Stimulated activated CD8-positive, alpha-beta memory T cell treated with anti-CD3 and anti-CD28 coated beads, Interleukin-12 subunit alpha, Interleukin-12 subunit beta, amount 100 ng/mL, for 4 hours (primary cell): ENCODE measurements around the gene SEC24D.
"Not testable (repeated sequence)": the region's sequence is repeated elsewhere in the genome, so short reads cannot be mapped to it uniquely, and the experiment has no call there.

Source experiments
- DNase-seq: peaks from one replicate; pipeline ENCODE4 v3.0.0-alpha.2; 2020; ENCODE audit warnings: low read depth

SEC24D gene

DNA sequence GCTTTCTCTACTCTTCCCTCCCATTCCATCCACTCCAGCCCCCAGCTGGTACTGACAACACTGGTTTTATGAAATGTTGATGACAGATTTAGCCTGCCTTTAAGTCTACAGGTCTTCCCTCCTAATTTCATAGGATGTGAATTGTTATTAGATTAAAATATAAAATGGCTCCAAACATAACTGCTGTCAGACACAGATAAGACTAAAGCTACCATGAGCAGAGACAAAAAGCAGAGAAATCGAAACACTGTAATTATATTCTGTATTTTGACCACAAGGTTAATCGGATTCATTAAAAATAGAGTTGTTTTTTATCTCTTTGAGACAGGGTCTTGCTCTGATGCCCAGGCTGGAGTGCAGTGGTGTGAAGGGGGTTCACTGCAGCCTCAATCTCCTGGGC, 28.3 kb downstream of the SEC24D start:
- DNase-seq = no peak

DNA sequence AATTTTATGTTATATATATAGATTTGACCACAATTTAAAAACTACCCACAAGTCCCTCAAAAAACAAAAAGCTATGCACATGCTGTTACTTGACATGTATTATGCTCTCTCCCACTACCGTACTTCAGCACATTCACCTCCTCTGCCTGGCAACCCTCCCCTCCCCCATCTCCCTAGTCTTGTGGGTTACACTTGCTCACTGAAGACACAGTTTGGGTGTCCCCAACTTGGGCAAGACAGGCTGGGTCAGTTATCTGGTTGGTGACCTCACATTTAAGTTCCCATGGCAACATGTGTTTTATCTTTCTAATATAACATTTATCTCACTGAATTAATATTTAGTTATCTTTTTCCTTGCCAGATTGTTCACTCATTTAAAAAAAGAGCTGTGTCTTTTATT, 32.7 kb downstream of the SEC24D start:
- no peak for DNase-seq

DNA sequence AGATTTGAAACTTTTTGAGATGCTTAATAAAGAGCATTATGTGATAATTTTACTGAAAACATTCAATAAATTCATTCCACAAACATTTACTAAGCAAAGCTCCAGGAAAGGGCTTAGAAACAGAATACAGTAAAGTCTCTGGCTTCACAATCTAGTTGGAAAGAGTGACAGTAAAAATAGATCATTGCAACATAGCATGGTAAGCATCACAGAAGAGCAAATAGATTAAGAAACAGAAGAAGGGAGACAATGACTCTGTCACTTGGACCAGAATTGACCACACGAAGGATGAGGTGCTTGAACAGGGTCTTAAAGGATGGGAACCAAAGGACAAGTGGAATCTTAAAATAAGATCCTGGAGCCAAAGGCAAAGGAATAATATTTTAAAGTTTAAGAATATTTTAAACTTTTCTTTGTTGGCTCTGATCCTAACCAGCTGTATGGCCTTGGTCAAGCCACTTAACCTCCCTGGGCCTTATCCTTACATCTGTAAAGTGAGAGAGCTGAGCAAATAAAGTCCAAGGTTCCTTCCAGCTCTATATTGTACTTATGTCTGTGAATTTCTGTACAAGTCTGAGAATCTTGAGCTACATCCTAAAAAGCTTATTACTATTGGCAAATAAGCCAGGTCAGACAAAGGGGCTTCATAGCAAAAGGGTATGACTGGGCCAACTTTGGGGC, 33.9 kb downstream of the SEC24D start:
- DNase-seq = no peak

DNA sequence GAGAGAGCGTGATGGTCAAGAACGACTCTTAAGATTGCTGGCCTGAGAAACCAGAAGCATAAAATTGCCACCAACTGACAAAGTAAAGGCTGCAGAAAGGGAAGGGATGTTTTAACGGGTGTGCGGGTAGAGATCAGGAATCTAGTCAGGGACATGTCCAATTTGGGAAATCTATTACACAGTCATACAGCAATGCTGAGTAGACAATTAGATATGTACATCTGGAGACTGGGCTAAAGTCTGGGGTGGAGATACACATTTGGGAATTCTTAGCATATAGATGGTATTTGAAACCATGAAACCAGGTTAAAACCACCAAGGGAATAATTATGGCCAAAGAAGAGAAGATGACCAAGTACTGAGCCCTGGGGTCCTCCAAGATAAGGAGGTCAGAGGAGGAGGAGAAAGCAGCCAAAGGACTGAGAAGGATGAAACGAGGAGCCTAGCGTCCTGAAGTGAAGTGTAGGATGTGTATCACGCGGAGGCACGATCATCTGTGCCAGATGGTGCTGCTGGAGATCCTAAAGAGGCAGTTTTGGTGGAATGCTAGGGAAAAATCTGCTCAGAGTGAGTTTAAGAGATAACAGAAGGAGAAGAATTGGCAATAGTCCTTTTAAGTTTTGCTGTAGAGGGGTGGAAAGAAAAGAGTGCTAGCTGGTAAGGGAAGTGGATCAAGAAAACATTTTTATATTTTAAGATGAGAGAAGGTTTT, 36.5 kb downstream of the SEC24D start:
- DNase-seq = no peak

DNA sequence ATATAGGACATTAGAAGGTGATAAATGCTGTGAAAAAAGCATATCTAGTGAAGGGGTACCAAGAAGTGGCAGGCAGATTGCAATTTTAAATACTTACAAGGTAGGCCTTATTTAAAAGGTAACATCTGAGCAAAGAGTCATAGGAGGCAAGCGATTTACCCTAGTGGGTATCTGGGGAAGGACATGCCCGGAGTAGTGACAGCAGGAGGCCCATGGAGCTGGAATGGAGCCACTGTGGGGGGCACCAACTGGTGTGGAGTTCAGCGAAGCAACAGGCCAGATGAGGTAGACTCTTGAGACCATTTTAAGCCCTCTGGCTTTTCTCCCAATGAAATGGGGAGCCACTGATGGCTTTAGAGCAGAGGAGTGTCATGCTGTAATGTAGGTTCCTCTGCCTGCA, 37.3 kb downstream of the SEC24D start:
- DNase-seq = no peak

DNA sequence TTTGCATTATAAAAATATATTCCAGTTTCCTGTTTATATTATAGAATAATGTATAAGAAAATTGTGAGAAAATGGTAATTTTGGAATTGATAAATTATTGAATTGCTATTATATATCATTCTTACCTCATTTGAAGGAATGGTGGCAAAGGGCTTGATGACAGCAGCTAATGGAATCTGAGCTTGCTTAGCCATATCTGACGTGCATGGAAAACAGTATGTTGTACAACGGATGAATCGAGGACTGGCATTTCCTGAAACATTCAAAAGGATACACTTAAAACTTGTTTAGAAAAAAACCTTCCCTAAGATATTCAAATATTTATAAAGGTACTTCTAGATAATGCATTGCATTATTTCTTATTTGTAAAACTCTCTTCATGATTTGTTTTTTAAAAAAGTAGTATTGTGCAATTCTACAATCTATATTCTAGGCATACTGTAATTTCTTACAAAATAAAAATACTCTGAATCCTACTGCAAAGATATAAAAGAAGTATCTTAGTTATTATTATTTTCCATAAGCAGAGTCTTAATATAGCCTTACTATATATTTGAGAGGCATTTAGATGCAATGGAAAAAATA, 38.3 kb downstream of the SEC24D start:
- no peak for DNase-seq

DNA sequence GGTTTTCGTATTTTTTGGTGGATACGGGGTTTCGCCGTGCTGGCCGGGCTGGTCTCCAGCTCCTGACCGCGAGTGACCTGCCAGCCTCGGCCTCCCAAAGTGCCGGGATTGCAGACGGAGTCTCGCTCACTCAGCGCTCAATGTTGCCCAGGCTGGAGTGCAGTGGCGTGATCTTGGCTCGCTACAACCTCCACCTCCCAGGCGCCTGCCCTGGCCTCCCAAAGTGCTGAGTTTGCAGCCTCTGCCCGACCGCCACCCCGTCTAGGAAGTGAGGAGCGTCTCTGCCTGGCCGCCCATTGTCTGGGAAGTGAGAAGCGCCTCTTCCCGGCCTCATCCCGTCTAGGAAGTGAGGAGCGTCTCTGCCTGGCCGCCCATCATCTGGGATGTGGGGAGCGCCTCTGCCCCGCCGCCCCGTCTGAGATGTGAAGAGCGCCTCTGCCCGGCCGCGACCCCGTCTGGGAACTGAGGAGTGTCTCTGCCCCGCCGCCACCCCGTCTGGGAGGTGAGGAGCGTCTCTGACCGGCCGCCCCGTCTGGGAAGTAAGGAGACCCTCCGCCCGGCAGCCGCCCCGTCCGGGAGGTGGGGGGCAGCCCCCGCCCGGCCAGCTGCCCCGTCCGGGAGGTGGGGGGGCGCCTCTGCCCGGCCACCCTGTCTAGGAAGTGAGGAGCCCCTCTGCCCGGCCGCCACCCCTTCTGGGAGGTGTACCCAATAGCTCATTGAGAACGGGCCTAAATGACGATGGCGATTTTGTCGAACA, 44.1 kb downstream of the SEC24D start:
- DNase-seq = not testable (repeated sequence)

DNA sequence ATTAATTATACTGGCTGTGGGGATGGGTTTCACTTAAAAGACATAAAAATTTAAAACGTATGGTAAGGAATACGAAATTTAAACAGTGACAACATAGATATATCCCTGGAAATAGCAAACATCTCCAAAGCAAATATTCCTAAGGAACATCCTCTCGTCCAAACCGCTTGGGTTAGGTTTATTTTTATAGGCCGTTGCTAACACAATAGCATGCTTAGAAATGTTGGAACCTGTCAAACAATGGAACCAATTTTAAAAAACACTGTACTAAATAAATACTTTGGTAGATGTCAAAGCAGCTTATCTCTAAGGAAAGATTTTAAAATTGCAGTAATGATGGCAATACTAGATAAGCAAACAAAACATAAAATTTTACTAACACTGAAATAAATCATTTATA, 45.4 kb downstream of the SEC24D start:
- DNase-seq = no peak

DNA sequence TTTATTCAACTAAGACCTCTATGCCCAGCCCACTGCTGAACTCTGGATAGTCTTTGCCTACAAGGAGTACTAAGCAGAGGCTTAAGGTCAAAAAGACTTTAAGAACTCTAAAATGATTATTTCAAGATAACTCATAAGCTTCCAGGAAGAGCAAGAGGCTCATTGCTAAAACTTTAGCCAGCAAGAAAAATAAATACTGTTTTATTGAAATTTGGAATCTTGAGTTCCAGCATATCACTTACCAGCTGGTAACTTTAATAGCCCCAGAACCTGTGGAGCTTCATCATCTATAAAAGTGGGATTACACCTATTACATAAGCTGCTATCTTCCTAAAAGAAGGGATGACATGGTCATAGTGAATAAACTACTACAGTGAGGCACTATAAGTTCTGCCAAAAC, 47.0 kb downstream of the SEC24D start:
- DNase-seq = no peak

DNA sequence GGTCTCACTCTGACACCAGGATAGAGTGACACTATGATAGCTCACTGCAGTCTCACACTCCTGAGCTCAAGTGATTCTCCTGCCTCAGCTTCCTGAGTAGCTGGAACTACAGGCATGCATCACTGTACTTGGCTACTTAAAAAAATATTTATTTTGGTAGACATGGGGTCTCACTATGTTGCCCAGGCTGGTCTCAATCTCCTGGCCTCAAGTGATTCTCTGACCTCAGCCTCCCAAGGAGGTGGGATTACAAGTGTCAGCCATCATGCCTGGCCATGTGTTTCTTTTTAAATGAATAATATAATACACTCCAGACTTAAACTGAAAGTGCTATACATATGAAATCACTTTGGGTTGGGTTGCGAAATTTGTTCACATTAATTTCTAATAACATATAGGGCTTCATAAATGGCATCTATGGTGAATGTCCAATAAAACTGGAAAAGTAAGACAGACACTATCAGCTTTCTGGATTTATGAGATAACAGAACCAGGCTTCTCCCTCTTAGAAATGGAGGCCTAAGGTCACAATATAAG, 48.0 kb downstream of the SEC24D start:
- no peak for DNase-seq

DNA sequence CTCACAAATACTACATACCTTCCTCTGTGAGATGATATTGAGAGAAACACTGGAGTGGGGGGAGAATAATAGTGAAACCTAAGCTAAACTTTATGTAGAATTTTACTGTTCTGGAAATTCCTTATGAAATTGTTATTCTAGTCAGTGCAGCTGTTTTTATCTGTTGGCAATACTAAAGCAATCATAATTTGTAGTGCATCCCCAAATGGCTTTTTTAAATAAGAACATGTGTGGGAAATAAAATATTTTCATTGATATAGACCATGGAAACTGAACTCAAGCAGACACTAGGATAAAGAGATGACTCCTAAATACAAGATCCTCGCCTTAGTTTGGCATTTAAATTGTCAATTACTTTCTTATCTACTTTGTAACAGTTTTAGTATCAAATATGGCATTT, 51.1 kb downstream of the SEC24D start:
- DNase-seq = no peak

DNA sequence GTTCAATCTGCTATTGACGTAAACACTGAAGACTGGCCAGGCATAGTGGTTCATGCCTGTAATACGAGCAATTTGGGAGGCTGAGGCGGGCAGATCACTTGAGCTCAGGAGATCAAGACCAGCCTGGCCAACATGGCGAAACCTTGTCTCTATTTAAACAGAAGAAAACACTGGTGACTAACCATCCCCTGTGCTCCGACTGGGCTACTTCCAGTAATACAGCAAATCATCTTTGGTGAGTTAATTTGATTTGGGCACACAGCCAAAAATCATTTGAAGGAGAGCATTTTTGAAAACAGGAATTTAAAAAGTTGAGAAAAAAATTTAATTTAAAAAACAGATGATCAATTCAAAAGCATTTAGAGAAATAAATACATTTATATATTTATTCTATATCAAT, 52.0 kb downstream of the SEC24D start:
- DNase-seq = no peak

DNA sequence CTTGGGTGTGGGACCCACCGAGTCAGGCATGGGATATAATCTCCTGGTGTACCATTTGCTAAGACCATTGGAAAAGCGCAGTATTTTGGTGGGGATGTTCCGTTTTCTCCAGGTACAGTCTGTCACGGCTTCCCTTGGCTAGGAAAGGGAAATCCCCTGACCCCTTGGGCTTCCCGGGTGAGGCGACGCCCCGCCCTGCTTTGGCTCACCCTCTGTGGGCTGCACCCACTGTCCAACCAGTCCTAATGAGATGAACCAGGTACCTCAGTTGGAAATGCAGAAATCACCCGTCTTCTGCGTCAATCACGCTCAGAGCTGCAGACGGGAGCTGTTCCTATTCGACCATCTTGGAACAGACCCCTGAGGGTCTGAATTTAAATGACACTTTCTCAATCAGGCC, 53.0 kb downstream of the SEC24D start:
- DNase-seq = not testable (repeated sequence)

DNA sequence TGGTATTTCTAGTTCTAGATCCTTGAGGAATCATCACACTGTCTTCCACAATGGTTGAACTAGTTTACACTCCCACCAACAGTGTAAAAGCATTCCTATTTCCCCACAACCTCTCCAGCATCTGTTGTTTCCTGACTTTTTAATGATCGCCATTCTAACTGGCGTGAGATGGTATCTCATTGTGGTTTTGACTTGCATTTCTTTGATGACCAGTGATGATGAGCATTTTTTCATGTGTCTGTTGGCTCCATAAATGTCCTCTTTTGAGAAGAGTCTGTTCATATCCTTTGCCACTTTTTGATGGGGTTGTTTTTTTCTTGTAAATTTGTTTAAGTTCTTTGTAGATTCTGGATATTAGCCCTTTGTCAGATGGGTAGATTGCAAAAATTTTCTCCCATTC, 58.3 kb downstream of the SEC24D start:
- DNase-seq = not testable (repeated sequence)

DNA sequence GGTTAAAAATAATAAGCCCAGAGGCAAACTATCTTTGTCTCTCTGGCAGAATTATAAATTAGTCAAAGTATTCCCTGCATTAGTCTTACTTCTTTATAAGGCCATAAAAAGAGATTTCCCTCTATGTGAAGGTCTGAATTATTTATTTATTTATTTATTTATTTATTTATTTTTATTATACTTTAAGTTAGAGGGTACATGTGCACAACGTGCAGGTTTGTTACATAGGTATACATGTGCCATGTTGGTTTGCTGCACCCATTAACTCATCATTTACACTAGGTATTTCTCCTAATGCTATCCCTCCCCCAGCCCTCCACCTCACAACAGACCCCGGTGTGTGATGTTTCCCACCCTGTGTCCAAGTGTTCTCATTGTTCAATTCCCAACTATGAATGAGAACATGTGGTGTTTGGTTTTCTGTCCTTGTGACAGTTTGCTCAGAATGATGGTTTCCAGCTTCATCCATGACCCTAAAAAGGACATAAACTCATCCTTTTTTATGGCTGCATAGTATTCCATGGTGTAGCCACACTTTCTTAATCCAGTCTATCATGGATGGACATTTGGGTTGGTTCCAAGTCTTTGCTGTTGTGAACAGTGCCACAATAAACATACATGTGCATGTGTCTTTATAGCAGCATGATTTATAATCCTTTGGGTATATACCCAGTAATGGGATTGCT, 58.8 kb downstream of the SEC24D start:
- not testable (repeated sequence) for DNase-seq

DNA sequence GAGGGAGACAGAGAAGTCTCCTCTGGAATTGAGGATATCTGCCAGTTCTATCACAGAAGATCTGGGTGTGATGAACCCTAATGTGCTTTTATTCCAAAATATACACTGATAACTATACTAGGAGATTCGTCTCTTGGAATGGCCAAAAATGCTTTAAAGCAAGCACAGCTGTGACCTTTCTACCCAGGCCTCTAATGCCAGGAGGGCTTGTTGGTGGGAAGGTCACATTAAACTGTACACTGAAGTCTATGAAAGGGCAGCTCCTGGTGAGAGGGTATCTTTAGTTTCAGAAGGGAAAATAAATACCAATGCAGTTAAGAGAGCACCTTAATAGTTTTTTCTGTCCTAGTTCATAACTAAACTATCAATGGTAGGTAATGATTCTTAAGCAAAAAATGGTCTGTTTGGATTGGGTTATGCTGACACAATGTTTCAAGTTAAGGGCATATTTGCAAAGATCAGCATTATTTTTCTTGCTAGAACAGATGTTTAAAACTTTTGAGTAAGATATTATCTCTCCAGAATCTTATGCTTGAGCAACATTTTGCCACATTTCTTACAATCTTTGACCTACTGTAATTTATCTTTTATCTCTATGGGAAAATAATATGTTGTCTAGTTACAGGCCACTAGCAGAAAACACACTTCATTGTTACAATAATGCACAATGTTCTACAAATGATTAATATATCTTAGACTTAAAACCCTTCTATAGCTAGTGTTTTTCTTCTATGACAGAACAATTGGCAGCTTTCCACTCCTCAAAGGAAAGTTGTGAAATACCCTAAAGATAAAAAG, 59.6 kb downstream of the SEC24D start:
- DNase-seq = no peak

DNA sequence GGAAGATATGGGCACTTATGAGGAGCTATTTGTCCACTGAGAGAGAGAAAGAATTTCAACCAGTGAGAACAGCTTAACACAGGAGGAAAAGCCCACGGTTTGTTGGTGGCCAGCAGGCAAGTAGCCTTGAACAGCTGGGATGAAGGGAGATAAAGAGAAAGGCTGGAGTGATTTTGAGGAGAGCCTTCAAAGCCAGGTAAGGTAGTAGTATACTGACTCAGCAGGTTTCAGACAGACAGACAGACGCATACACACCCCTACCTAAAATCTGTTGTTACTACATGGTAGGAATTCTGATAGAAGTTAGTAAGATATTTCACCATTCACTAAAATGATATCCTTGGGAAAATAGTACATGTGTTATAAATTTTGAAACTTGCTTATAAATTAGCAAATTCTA, 60.5 kb downstream of the SEC24D start:
- no peak for DNase-seq

DNA sequence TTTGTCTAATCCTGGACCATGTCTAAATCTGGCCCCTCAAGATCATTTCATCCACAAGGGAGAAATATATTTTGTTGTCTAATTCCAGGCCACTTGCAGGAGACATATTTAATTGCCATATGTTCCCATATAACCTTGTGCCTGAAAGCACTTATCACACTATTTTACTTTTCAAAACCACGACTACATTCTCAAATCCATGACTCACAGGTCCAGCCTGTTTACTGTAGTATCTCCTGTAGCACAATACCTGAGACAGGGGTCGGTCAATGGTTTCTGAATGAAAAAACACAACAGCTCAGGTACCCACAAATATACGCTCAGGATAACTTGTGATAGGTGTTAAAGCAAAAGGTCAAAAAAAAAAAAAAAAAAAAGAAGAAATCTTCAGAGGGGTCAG, 60.9 kb downstream of the SEC24D start:
- no peak for DNase-seq

DNA sequence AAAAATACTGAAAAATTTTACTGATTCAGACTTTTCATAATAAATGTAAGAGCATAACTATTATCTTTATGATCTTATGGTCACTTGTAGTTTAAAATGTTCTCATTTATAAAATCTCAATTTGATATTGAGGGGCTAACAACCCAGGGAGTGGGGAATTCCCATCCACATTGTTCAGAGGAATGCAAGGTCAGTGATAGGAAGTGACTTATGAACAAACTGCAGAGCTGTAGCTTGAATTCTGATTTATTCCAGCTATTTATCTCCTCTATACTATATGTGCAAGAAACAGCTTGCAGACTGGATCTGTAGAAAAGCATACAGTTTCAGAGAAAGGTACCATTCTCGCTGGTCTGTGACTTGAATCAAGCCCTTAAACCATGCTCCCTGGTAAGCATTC, 61.6 kb downstream of the SEC24D start:
- DNase-seq = no peak

DNA sequence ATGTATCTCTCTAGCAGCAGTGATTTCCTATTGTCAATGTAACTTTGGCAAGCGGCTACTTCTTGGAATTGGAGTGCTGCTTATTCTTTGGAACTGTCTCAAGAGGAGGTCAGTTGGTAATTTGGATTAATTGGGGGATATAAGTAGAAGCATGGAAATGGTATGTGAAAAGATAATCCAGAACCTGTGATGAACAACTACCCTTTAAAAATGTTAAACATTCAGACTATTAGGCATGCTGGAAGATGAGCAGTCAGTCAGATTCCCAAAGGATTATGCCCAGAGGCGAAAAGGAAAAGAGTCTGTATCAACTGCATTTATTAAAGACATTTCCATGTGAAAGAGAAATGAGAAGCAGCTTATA, 62.5 kb downstream of the SEC24D start:
- DNase-seq = no peak

DNA sequence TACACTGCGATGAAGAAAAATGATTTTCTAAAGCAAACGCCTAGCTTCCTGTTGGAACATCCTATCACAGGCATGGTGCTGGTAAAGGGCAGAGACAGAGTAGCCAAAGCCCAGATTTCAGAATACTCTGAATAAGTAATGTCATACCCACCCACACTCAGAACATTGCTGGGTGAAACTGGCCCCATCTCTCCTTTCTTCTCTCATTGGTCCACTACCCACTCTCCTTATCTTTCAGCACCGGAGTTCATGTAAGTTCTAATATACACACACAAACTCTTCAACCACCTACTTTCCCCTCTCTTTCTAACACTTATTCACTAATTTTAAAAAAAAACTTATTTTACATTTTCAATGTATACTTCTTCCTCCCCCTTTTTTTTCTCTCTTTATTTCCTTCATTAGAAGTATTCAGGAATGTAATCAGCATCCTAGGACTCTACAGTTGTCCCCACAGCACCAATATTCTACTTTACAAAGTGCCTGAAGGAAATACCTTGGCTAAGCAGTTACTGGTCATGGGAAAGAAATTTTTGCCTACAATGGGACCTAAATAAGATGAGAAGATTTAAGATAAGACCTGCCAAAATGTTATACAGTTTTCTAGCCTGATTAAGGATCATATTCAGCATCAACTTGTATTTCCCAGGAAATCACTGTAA, 63.0 kb downstream of the SEC24D start:
- DNase-seq = no peak
